Tibial nerve (tissue), 4 donors: ENCODE measurements around the gene NIM1K. TPM values are rescaled to one million over a fixed set of nuclear protein-coding genes. Genes with fewer than 3 reads are reported as not detected.
A peak's percentile ranks its signal among the peaks of the same experiment; 100 is the strongest.

Experiments used
- DNase-seq, 2 donors: peaks; one replicate each; pipeline ENCODE4 v3.0.0-alpha.2; 2019; ENCODE audit warnings: low spot score in 2 of 2
- H3K27ac ChIP-seq, 4 donors: fragments of 200-600 bp; sonication (generic) in 3 of 4; one replicate each; pipeline ENCODE4 v1.5.1; 2017 to 2019; ENCODE audit warnings: mild to moderate bottlenecking in 1 of 4
- H3K27me3 ChIP-seq, 2 donors: fragments of 200-600 bp; sonication (generic) in 1 of 2; one replicate each; pipeline versions ENCODE4 v1.5.1 to v1.6.0; 2017 to 2019
- H3K36me3 ChIP-seq, 3 donors: fragments of 200-600 bp; sonication (generic); one replicate each; pipeline ENCODE4 v1.5.1; 2018 to 2019
- H3K4me1 ChIP-seq, 4 donors: fragments of 200-600 bp; sonication (generic) in 3 of 4; one replicate each; pipeline ENCODE4 v1.5.1; 2017 to 2019
- H3K4me3 ChIP-seq, 4 donors: fragments of 200-600 bp; sonication (generic) in 3 of 4; one replicate each; pipeline ENCODE4 v1.5.1; 2017 to 2019; ENCODE audit warnings: mild to moderate bottlenecking in 1 of 4, moderate library complexity in 1 of 4
- H3K9me3 ChIP-seq, 4 donors: fragments of 200-600 bp; sonication (generic) in 3 of 4; one replicate each; pipeline ENCODE4 v1.5.1; 2017 to 2019
- EP300 ChIP-seq, 2 donors: sonication (generic); formaldehyde crosslinking; IDR thresholded peaks; one replicate each; pipeline ENCODE4 v1.6.1; 2017; ENCODE audit warnings: antibody characterized with exemption in 2 of 2, mild to moderate bottlenecking in 1 of 2
- POLR2A ChIP-seq, 2 donors: fragments of 450-650 bp; IDR thresholded peaks; one replicate each; pipeline ENCODE4 v1.6.1; 2017; ENCODE audit warnings: antibody characterized with exemption in 2 of 2, mild to moderate bottlenecking in 2 of 2, moderate library complexity in 2 of 2
- WGBS, 2 donors: methylation state at CpG; one replicate each; pipeline ENCODE4 v1.1.5; 2018; 5-methylcytosine and 5-hydroxymethylcytosine counted together
- total RNA-seq, 4 donors: library from RNA; depleted of rRNA; stranded (reverse); fragments of >200 nt; gene quantifications; one replicate each; pipeline ENCODE4 v1.1.0, GENCODE V29; 2016
- TF ChIP-seq, protein P1 (sequence below), 5 experiments: fragments of 200-600 bp in 3 of 5; fragments of 450-650 bp in 2 of 5; sonication (generic) in 3 of 5; IDR thresholded peaks; one replicate each; pipeline ENCODE4 v1.5.1; 2016 to 2019; ENCODE audit warnings: antibody characterized with exemption in 5 of 5, mild to moderate bottlenecking in 3 of 5, moderate library complexity in 2 of 5

Gene NIM1K
- total RNA-seq, result 1 to 10 TPM; 2.0 to 4.8 (median 3.6) TPM

DNA sequence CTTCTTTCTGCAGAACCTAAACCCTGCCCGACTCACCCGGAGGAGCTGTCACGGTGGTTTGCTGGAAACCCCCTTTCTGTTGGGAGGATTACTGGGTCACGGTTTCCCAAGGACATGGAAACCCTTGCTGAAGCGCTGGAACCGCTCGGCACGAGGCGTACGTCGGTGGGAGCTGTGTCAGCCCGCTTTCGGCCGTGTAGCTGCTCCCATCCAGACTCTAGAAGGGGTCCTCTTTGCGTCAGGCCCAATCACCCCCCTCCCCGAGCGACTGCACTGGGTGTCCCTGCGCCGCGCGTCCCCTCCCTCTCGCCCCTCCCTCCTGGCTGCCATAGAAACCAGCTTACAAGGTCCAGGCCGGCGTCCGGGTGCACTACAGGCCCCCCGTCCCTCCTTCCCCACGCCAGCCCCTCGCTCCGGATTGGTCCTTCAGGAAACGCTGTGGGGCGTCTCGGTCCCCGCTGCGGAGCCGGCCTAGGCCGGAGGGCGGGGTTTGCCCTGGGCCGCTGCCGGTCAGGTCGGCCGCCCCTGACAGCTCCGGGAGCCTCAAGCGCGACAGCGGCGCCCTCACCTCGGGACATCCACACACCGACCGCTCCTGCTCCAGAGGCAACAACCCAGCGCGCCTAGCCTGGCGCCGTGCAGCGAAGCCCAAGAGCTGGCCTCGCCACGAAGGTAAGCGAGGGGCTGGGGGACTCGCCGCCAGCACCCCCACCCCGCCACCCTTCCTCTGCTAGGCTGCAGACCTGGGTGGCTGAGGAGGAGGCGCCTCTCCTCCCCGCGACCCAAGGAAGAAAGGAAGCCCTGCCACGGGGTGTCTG lies at the start of gene NIM1K:
NIM1K (plus strand) TSS at position 486 of the 818 bp plus-strand sequence. CDS start 53,551 bp downstream, outside the sequence.
- peak within 1 kb of the TSS; percentile 54 to 71 (median 62) for H3K4me3 ChIP-seq
- no peaks in the 10 kb centered on the region for H3K27me3 ChIP-seq
- TF ChIP-seq EP300 (IDR thresholded peaks at IDR 0.05) (peak in 1 of 2 donors; percentile 71), POLR2A (IDR thresholded peaks at IDR 0.05) (peak in 1 of 2 donors; percentile 51)
- TF ChIP-seq, protein P1, sequence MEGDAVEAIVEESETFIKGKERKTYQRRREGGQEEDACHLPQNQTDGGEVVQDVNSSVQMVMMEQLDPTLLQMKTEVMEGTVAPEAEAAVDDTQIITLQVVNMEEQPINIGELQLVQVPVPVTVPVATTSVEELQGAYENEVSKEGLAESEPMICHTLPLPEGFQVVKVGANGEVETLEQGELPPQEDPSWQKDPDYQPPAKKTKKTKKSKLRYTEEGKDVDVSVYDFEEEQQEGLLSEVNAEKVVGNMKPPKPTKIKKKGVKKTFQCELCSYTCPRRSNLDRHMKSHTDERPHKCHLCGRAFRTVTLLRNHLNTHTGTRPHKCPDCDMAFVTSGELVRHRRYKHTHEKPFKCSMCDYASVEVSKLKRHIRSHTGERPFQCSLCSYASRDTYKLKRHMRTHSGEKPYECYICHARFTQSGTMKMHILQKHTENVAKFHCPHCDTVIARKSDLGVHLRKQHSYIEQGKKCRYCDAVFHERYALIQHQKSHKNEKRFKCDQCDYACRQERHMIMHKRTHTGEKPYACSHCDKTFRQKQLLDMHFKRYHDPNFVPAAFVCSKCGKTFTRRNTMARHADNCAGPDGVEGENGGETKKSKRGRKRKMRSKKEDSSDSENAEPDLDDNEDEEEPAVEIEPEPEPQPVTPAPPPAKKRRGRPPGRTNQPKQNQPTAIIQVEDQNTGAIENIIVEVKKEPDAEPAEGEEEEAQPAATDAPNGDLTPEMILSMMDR (IDR thresholded peaks at IDR 0.05), result no peak
- peaks cover 0 to 41% (median 10%) of the 10 kb centered on the region in 4 donors for H3K4me1 ChIP-seq
- peak within 1 kb of the TSS; percentile 69 to 89 (median 76) for H3K27ac ChIP-seq
- 1% methylated on average over 39 to 51 of the region's 64 CpGs for WGBS, 2 donors
- no peaks in the 10 kb centered on the region for H3K9me3 ChIP-seq
- no peaks in the 10 kb centered on the region for H3K36me3 ChIP-seq
- DNase-seq, result peak; percentile 15 to 28

DNA sequence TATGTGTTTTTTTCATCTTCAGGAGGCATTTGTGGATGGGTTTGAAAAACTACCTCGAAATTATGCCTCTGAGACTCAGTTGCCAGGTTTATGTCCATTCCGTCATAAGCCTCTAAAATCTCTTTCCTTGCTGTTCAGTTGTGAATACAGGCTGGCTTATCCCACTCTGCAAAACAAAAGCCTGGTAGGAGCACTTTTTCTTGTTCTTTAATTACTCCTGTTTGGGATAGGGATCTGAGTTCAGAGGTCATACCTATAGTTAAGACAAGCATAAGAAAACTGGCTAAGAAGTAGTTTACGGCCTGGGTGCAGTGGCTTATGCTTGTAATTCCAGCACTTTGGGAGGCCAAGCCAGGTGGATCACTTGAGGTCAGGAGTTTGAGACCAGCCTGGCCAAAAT lies 47.0 kb upstream of the NIM1K start:
- Histone ChIP-seq H3K27ac (no peak overlapping the region), H3K27me3 (no peaks in the 10 kb centered on the region), H3K4me3 (no peak overlapping the region), H3K36me3 (peaks cover 0 to 49% (median 3%) of the 10 kb centered on the region in 3 donors), H3K9me3 (no peaks in the 10 kb centered on the region), H3K4me1 (no peaks in the 10 kb centered on the region)
- TF ChIP-seq, protein P1 (IDR thresholded peaks at IDR 0.05), result no peak
- TF ChIP-seq EP300 (IDR thresholded peaks at IDR 0.05) (no peak), POLR2A (IDR thresholded peaks at IDR 0.05) (no peak)
- 95 to 96% methylated on average over 3 of the region's 3 CpGs for WGBS, 2 donors
- DNase-seq, result no peak

DNA sequence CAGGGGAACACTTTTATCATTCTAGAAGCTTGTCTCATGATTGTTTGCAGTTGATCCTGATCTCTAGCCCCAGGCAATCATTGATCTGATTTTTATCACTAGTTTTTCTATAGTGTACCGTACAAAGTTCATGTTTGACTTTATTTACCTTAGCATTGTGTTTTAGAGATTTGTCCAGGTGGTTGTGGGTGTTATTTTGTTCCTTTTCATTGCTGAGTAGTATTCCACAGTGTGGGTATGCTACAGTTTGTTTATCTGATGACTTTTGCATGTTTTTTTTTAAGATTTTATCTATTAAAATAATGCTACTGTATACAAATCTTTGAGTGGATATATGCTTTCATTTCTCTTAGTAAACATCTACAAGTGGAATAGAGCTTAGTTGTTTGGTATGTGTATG lies 45.1 kb upstream of the NIM1K start:
- WGBS, 2 donors, result 94 to 100% methylated on average over 1 of the region's 1 CpG
- Histone ChIP-seq H3K27me3 (no peaks in the 10 kb centered on the region), H3K36me3 (peaks cover 0 to 46% (median 3%) of the 10 kb centered on the region in 3 donors), H3K9me3 (no peaks in the 10 kb centered on the region), H3K4me1 (no peaks in the 10 kb centered on the region), H3K4me3 (no peak overlapping the region), H3K27ac (no peak overlapping the region)
- DNase-seq, result no peak
- no peak for TF ChIP-seq EP300 (IDR thresholded peaks at IDR 0.05)
- TF ChIP-seq POLR2A (IDR thresholded peaks at IDR 0.05), result no peak

DNA sequence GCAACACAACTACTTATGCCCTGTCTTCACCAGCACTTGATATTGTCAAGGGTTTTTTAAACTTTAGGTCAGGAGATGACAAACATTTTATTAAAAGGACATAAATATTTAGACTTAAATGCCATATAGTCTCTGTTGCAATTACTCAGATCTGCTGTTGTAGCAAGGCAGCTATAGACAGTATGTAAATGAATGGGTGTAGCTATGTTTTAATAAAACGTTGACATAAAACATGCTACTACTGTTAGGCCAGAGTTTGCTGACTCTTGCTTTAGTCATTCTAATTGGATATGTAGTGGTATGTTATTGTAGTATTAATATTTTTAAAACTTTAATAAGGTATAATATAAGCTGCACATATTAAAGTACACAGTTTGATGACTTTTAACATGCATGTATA lies 43.6 kb upstream of the NIM1K start:
- no peak for DNase-seq
- no peak overlapping the region for H3K4me3 ChIP-seq
- 76 to 84% methylated on average over 1 of the region's 1 CpG for WGBS, 2 donors

DNA sequence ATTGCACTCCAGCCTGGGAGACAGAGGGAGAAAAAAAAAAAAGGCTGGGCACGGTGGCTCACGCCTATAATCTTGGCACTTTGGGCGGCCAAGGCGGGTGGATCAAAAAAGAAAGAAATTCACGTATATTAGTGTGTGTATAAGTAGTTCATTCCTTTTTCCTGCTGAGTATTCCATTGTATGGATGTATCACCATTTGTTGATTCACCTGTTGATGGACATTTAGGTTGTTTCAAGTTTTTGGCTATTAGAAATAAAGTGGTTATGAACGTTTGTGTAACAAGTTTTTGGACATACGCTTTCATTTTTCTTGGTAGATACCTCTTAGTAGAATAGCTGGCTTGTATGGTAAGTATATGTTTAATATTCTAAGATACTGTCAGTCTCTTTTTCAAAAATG lies 42.8 kb upstream of the NIM1K start:
- no peak overlapping the region for H3K4me3 ChIP-seq
- H3K27me3 ChIP-seq, result no peaks in the 10 kb centered on the region
- WGBS, 2 donors, result 89 to 92% methylated on average over 7 of the region's 7 CpGs
- H3K9me3 ChIP-seq, result no peaks in the 10 kb centered on the region
- H3K4me1 ChIP-seq, result peaks cover 0 to under 1% (median 0%) of the 10 kb centered on the region in 4 donors
- no peak for DNase-seq
- H3K27ac ChIP-seq, result no peak overlapping the region
- TF ChIP-seq EP300 (IDR thresholded peaks at IDR 0.05), result no peak
- TF ChIP-seq POLR2A (IDR thresholded peaks at IDR 0.05), result no peak
- TF ChIP-seq, protein P1 (IDR thresholded peaks at IDR 0.05), result no peak
- peaks cover 0 to 33% (median 0%) of the 10 kb centered on the region in 3 donors for H3K36me3 ChIP-seq

More for the DNA sequence above, 43.6 kb upstream of the NIM1K start:
- H3K4me1 ChIP-seq, result no peaks in the 10 kb centered on the region
- no peaks in the 10 kb centered on the region for H3K27me3 ChIP-seq
- H3K36me3 ChIP-seq, result peaks cover 0 to 38% (median 2%) of the 10 kb centered on the region in 3 donors
- H3K27ac ChIP-seq, result no peak overlapping the region
- TF ChIP-seq POLR2A (IDR thresholded peaks at IDR 0.05), result no peak
- TF ChIP-seq, protein P1 (IDR thresholded peaks at IDR 0.05), result no peak
- no peak for TF ChIP-seq EP300 (IDR thresholded peaks at IDR 0.05)
- H3K9me3 ChIP-seq, result no peaks in the 10 kb centered on the region
